ENCODE results near the gene GNG8. TPM values are rescaled to one million over a fixed set of nuclear protein-coding genes. Genes with fewer than 3 reads are reported as not detected.

GNG8 gene
- total RNA-seq, 2 experiments from 2014 or later: not detected

DNA sequence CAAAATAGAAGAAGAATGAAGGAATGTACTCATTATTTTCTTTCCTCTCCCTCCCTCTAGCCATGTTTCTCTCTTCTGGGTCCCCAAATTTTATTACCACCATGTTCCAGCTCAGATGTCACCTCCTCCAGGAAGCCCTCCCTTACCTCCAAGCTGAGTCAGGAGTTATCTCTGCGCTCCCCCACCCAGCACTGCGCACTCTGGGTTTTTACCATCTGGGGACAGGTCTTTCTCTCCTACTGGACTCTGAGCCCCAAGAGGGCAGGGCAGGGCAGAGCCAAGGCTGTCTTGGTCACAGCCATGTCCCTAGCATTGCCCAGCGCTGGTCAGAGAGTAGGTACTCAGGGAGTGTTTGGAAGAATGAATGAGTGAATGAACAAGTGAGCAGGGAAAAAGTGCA, 2.9 kb downstream of the GNG8 start:
- Histone ChIP-seq H3K36me3 (ENCODE audit: insufficient read depth, low read length) (no peaks in the 10 kb centered on the region), H3K4me2 (ENCODE audit: low read length) (peak overlapping the region; percentile 69), H3K9me3 (ENCODE audit: low read length) (no peaks in the 10 kb centered on the region), H3K4me3 (ENCODE audit: low read depth, low read length, poor library complexity, severe bottlenecking) (no peak overlapping the region), H3K9me2 (ENCODE audit: insufficient read depth, low read length) (no peaks in the 10 kb centered on the region), H3K79me2 (ENCODE audit: insufficient read depth, low read depth, low read length) (no peaks in the 10 kb centered on the region), H2AFZ (ENCODE audit: low read length) (no peak overlapping the region), H4K20me1 (ENCODE audit: insufficient read depth, low read length) (no peaks in the 10 kb centered on the region), H3K4me1 (ENCODE audit: insufficient read depth, low read length, poor library complexity, severe bottlenecking) (peaks cover 32% of the 10 kb centered on the region), H3K27ac (ENCODE audit: low read depth, low read length, poor library complexity, severe bottlenecking) (no peak overlapping the region)
- DNase-seq (ENCODE audit: low spot score): no peak
- BruUV-seq (replicated peaks): no TSS peak
- ChIA-PET CTCF (ENCODE audit: unreplicated experiment) (no interaction called here), POLR2A (interaction anchor here (0.9 to 1.0 kb wide), 2 partner anchors 8 to 28 kb away, joined by 3 read pairs; partner anchors contain the start of genes DACT3 and PTGIR)
- intact Hi-C loops (cut with micrococcal nuclease; ENCODE audit: unreplicated experiment): no loop called here
- TF ChIP-seq, protein P1, sequence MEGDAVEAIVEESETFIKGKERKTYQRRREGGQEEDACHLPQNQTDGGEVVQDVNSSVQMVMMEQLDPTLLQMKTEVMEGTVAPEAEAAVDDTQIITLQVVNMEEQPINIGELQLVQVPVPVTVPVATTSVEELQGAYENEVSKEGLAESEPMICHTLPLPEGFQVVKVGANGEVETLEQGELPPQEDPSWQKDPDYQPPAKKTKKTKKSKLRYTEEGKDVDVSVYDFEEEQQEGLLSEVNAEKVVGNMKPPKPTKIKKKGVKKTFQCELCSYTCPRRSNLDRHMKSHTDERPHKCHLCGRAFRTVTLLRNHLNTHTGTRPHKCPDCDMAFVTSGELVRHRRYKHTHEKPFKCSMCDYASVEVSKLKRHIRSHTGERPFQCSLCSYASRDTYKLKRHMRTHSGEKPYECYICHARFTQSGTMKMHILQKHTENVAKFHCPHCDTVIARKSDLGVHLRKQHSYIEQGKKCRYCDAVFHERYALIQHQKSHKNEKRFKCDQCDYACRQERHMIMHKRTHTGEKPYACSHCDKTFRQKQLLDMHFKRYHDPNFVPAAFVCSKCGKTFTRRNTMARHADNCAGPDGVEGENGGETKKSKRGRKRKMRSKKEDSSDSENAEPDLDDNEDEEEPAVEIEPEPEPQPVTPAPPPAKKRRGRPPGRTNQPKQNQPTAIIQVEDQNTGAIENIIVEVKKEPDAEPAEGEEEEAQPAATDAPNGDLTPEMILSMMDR (conservative IDR thresholded peaks at IDR 0.05; ENCODE audit: low read length): no peak
- no peak for TF ChIP-seq EZH2phosphoT487 (IDR thresholded peaks at IDR 0.05; ENCODE audit: borderline replicate concordance, low read depth, low read length)

DNA sequence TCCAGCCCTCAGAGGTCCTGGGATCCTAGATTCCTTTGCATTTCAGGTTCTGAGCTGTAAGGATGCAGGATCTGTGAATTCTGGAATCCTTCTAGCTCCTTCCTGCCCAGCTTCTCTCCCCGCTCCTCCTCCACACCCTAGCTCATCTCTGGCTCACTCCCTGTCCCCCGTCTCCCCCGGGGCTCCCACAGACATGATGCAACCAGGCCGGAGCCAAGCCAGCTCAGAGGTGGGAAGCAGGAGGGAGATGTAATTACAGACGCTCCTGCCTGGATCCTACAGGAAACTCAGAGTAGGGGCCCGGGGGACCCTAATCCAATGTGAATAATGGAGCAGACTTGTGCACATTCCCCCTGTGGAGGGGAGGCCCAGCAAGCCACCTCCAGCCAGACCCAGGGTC, 4.5 kb downstream of the GNG8 start:
- no TSS peak for BruUV-seq (replicated peaks)
- H3K79me2 ChIP-seq (ENCODE audit: insufficient read depth, low read depth, low read length): no peaks in the 10 kb centered on the region
- H2AFZ ChIP-seq (ENCODE audit: low read length): no peak overlapping the region
- no peak for DNase-seq (ENCODE audit: low spot score)
- peaks cover 28% of the 10 kb centered on the region for H3K4me1 ChIP-seq (ENCODE audit: insufficient read depth, low read length, poor library complexity, severe bottlenecking)
- H3K27ac ChIP-seq (ENCODE audit: low read depth, low read length, poor library complexity, severe bottlenecking): no peak overlapping the region
- intact Hi-C loops (cut with micrococcal nuclease; ENCODE audit: unreplicated experiment): no loop called here
- ChIA-PET POLR2A (interaction anchor here (1.1 kb wide), 1 partner anchor 11 kb away, joined by 6 read pairs; no protein-coding TSS in a partner anchor), CTCF (ENCODE audit: unreplicated experiment) (interaction anchor here (0.5 kb wide), 1 partner anchor 104 kb away, joined by 3 read pairs; no protein-coding TSS in a partner anchor)
- H3K4me2 ChIP-seq (ENCODE audit: low read length): no peak overlapping the region
- H4K20me1 ChIP-seq (ENCODE audit: insufficient read depth, low read length): no peaks in the 10 kb centered on the region
- H3K4me3 ChIP-seq (ENCODE audit: low read depth, low read length, poor library complexity, severe bottlenecking): no peak overlapping the region
- TF ChIP-seq, protein P1 (conservative IDR thresholded peaks at IDR 0.05; ENCODE audit: low read length): no peak
- no peak for TF ChIP-seq EZH2phosphoT487 (IDR thresholded peaks at IDR 0.05; ENCODE audit: borderline replicate concordance, low read depth, low read length)
- no peaks in the 10 kb centered on the region for H3K36me3 ChIP-seq (ENCODE audit: insufficient read depth, low read length)
- no peaks in the 10 kb centered on the region for H3K9me3 ChIP-seq (ENCODE audit: low read length)
- H3K9me2 ChIP-seq (ENCODE audit: insufficient read depth, low read length): no peaks in the 10 kb centered on the region

DNA sequence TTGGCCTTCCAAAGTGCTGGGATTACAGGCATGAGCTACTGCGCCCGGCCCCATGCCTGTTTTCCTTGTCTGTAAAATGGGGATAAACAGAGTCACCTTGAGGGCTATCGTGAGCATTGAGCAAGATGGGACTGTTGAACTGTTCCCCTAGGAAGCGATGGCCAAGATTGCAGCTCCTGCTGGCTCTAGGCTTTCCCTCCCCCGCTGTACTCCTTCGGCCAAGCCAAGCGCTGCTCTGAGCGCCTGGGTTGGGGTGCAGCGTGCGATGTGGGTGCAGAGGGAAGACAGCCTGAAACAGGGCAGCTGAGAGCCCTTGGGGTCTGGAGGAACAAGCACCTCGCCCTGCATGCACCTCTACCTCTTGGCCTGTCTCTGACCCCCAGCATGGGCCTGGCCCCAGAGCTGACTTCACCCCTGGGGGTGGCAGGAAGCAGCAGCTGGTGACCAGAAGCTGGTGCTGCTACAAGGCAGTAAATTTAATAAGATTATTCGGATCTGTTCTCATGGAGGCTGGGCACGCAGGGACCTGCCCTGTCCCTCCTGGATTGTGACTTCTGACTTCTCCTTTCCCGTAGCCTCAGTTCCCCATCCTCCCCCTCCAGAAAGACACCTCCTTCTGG, 5.3 kb downstream of the GNG8 start:
- POLR2A ChIA-PET: interaction anchor here (0.6 to 1.1 kb wide), 2 partner anchors 10 to 46 kb away, joined by 5 to 6 read pairs; no protein-coding TSS in a partner anchor
- H3K4me2 ChIP-seq (ENCODE audit: low read length): no peak overlapping the region
- TF ChIP-seq, protein P1 (conservative IDR thresholded peaks at IDR 0.05; ENCODE audit: low read length): no peak
- H3K9me3 ChIP-seq (ENCODE audit: low read length): no peaks in the 10 kb centered on the region
- no peaks in the 10 kb centered on the region for H4K20me1 ChIP-seq (ENCODE audit: insufficient read depth, low read length)
- no peaks in the 10 kb centered on the region for H3K9me2 ChIP-seq (ENCODE audit: insufficient read depth, low read length)
- DNase-seq (ENCODE audit: low spot score): no peak
- no peaks in the 10 kb centered on the region for H3K79me2 ChIP-seq (ENCODE audit: insufficient read depth, low read depth, low read length)
- H3K36me3 ChIP-seq (ENCODE audit: insufficient read depth, low read length): no peaks in the 10 kb centered on the region
- BruUV-seq (replicated peaks): no TSS peak
- H2AFZ ChIP-seq (ENCODE audit: low read length): no peak overlapping the region
- H3K4me1 ChIP-seq (ENCODE audit: insufficient read depth, low read length, poor library complexity, severe bottlenecking): peaks cover 20% of the 10 kb centered on the region
- H3K4me3 ChIP-seq (ENCODE audit: low read depth, low read length, poor library complexity, severe bottlenecking): no peak overlapping the region
- CTCF ChIA-PET (ENCODE audit: unreplicated experiment): interaction anchor here (0.5 kb wide), 1 partner anchor 105 kb away, joined by 3 read pairs; no protein-coding TSS in a partner anchor
- intact Hi-C loops (cut with micrococcal nuclease; ENCODE audit: unreplicated experiment): no loop called here
- H3K27ac ChIP-seq (ENCODE audit: low read depth, low read length, poor library complexity, severe bottlenecking): no peak overlapping the region

All from OCI-LY7 (cell line).